ENCODE measurements around the gene ZC3H18. TPM values are rescaled to one million over a fixed set of nuclear protein-coding genes. Genes with fewer than 3 reads are reported as not detected.

Gene ZC3H18
- total RNA-seq, 2 donors from 2014 or later, result 103 TPM

GRCh38 chr16:88537859-88538258, 32.3 kb upstream of the ZC3H18 start:
- H3K9me3 Mint-ChIP-seq, result no peaks in the 10 kb centered on the region
- H3K27ac Mint-ChIP-seq, result no peak overlapping the region
- H3K36me3 Mint-ChIP-seq (ENCODE audit: low read depth), result peaks cover 14% of the 10 kb centered on the region
- no peaks in the 10 kb centered on the region for H3K4me1 Mint-ChIP-seq
- peaks cover 3% of the 10 kb centered on the region for H3K27me3 Mint-ChIP-seq
- H3K4me3 Mint-ChIP-seq, result no peak overlapping the region
- ATAC-seq (replicated peaks), result no peak

- Mint-ChIP-seq H3K9me3 (peaks cover 3% of the 10 kb centered on the region), H3K36me3 (ENCODE audit: low read depth) (peaks cover 14% of the 10 kb centered on the region), H3K27ac (peak overlapping the region; percentile 20), H3K4me3 (no peak overlapping the region), H3K4me1 (no peaks in the 10 kb centered on the region), H3K27me3 (peaks cover 3% of the 10 kb centered on the region)
- ATAC-seq (replicated peaks), result no peak
These were observed 31.7 kb upstream of the ZC3H18 start for GRCh38 chr16:88538366-88539060.

DNA sequence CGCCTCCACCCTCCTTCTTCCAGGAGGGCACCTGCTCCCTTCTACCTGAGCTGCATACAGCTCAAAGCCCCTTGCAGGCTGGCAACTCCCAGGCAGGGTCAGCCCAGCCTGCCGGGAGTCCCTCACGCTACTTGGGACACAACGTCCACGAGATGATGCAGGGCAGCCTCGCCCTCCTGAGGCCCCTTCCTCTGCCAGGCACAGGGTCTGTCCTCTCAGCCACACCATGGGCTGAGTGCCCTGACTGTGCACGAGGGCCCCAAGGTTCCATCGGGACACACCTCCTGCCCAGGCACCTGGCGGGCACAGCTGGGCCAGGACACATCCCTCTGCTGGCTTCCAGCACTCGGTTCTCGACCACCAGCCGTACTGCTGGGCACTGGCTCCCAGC, 30.9 kb upstream of the ZC3H18 start:
- H3K27me3 Mint-ChIP-seq, result peaks cover 3% of the 10 kb centered on the region
- peaks cover 14% of the 10 kb centered on the region for H3K36me3 Mint-ChIP-seq (ENCODE audit: low read depth)
- no peaks in the 10 kb centered on the region for H3K4me1 Mint-ChIP-seq
- no peak for ATAC-seq (replicated peaks)
- H3K9me3 Mint-ChIP-seq, result peaks cover 6% of the 10 kb centered on the region
- H3K27ac Mint-ChIP-seq, result no peak overlapping the region
- H3K4me3 Mint-ChIP-seq, result no peak overlapping the region

DNA sequence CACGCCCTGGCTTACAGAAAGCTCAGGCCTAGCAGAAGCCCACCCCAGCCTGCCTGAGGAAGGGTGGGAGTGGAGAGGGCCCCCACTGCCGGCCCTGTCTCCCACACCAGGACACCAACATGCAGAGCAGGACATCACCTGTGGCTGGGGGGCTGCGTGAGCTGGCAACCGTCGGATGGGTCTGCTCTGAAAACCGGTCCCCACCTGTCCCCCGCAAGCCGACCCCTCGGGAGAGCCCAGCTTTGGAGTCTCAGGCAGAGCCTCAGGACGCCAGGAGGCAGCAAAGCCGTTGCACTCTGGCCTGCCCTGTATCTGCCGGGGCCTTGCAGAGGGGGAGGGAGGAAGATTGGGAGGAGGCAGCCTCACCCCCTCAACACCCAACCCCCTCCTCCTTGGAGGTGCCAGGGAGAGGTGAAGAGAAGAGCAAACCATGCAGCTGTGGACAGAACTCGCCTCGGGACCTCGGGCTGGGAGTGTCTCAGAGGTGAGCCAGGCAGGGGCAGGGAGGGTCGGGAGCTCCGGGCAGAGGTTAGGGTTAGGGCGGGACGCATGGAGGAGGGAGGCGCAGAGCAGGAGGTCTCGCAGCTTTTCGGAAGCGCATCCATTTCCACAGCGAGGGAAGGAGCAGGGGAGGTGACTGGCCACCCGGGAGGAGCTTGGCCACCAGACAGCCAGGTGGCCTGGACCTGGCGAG, 30.4 kb upstream of the ZC3H18 start:
- H3K27me3 Mint-ChIP-seq, result peaks cover 3% of the 10 kb centered on the region
- H3K27ac Mint-ChIP-seq, result no peak overlapping the region
- H3K36me3 Mint-ChIP-seq (ENCODE audit: low read depth), result peaks cover 14% of the 10 kb centered on the region
- ATAC-seq (replicated peaks), result no peak
- H3K4me3 Mint-ChIP-seq, result no peak overlapping the region
- peaks cover 6% of the 10 kb centered on the region for H3K9me3 Mint-ChIP-seq
- H3K4me1 Mint-ChIP-seq, result no peaks in the 10 kb centered on the region

GRCh38 chr16:88540346-88540977, 29.7 kb upstream of the ZC3H18 start:
- H3K27ac Mint-ChIP-seq, result no peak overlapping the region
- no peak for ATAC-seq (replicated peaks)
- H3K36me3 Mint-ChIP-seq (ENCODE audit: low read depth), result peaks cover 8% of the 10 kb centered on the region

GRCh38 chr16:88541831-88542616, 28.2 kb upstream of the ZC3H18 start:
- Mint-ChIP-seq H3K27me3 (peaks cover 6% of the 10 kb centered on the region), H3K4me3 (no peak overlapping the region), H3K27ac (no peak overlapping the region), H3K9me3 (peaks cover 6% of the 10 kb centered on the region), H3K36me3 (ENCODE audit: low read depth) (no peaks in the 10 kb centered on the region), H3K4me1 (no peaks in the 10 kb centered on the region)
- ATAC-seq (replicated peaks), result no peak

More at GRCh38 chr16:88540346-88540977, 29.7 kb upstream of the ZC3H18 start:
- Mint-ChIP-seq H3K4me3 (no peak overlapping the region), H3K9me3 (peaks cover 6% of the 10 kb centered on the region), H3K4me1 (no peaks in the 10 kb centered on the region), H3K27me3 (peaks cover 4% of the 10 kb centered on the region)

GRCh38 chr16:88543230-88543813, 26.9 kb upstream of the ZC3H18 start:
- no peak overlapping the region for H3K27ac Mint-ChIP-seq
- H3K4me3 Mint-ChIP-seq, result no peak overlapping the region
- no peaks in the 10 kb centered on the region for H3K36me3 Mint-ChIP-seq (ENCODE audit: low read depth)
- no peak for ATAC-seq (replicated peaks)
- H3K4me1 Mint-ChIP-seq, result no peaks in the 10 kb centered on the region
- H3K9me3 Mint-ChIP-seq, result peaks cover 6% of the 10 kb centered on the region
- H3K27me3 Mint-ChIP-seq, result peaks cover 6% of the 10 kb centered on the region

- Mint-ChIP-seq H3K36me3 (ENCODE audit: low read depth) (no peaks in the 10 kb centered on the region), H3K27ac (no peak overlapping the region), H3K4me3 (no peak overlapping the region), H3K4me1 (no peaks in the 10 kb centered on the region), H3K27me3 (peaks cover 3% of the 10 kb centered on the region), H3K9me3 (peaks cover 6% of the 10 kb centered on the region)
- no peak for ATAC-seq (replicated peaks)
These were observed 24.4 kb upstream of the ZC3H18 start for GRCh38 chr16:88545781-88546180.

DNA sequence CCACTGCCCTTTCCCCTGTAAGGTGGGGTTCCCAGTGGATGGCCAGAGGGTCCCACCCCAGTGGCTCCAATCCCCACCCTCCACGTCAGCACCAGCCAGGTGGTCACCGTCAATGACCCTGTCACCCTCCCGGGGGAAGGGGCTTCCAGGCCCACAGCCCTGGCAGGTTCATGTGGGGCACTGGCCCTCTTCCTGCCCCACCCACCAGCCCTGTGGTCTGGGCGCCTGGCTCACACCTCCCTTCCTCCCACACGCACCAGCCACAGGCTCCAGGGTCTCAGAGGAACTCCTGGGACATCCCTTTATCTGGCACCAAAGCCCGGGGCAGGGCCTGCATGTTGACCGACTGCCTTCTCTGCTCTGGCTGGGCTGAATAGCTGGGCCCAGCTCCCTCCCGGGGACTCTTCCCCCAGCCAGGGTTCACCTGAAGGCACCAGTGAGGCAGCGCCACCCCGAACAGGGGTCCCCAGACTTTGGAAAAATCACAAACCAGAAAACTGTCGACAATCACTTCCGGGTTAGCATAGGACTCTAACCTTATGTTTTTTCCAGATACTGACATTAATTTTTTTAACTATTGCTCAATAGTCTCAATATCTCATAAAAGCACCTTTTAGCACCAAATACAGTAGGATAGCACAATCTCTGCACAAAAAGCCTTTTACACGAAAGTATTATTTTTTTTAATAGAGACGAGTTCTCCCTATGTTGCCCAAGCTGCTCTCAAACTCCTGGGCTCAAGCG, 21.9 kb upstream of the ZC3H18 start:
- Mint-ChIP-seq H3K9me3 (peaks cover 5% of the 10 kb centered on the region), H3K4me3 (no peak overlapping the region), H3K27me3 (peaks cover 3% of the 10 kb centered on the region), H3K27ac (no peak overlapping the region), H3K4me1 (no peaks in the 10 kb centered on the region), H3K36me3 (ENCODE audit: low read depth) (no peaks in the 10 kb centered on the region)
- ATAC-seq (replicated peaks), result no peak

DNA sequence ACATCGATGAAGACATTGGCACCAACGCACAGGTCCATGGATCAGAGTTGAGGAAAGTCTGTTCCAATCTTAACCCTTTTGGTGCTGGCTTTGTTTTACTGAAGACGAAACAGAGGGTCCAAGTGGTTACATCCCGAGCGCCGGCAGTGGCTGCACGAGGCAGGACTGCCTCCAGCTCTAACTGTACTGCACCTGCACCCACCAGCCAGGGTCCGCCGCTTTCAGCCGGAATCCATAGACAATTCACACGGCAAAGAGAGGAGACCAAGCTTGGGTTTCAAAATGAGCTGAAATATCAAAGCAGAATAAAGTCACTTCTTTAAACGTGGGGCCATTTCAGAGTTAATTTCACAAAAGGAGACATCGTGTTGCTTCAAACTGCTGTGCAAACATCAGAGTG, 21.2 kb upstream of the ZC3H18 start:
- Mint-ChIP-seq H3K4me3 (no peak overlapping the region), H3K27me3 (peaks cover 3% of the 10 kb centered on the region), H3K9me3 (no peaks in the 10 kb centered on the region), H3K36me3 (ENCODE audit: low read depth) (no peaks in the 10 kb centered on the region), H3K4me1 (no peaks in the 10 kb centered on the region), H3K27ac (no peak overlapping the region)
- no peak for ATAC-seq (replicated peaks)

GRCh38 chr16:88549671-88550245, 20.4 kb upstream of the ZC3H18 start:
- peaks cover 3% of the 10 kb centered on the region for H3K27me3 Mint-ChIP-seq
- no peaks in the 10 kb centered on the region for H3K36me3 Mint-ChIP-seq (ENCODE audit: low read depth)
- no peaks in the 10 kb centered on the region for H3K9me3 Mint-ChIP-seq
- H3K27ac Mint-ChIP-seq, result no peak overlapping the region
- no peaks in the 10 kb centered on the region for H3K4me1 Mint-ChIP-seq
- H3K4me3 Mint-ChIP-seq, result no peak overlapping the region
- no peak for ATAC-seq (replicated peaks)

GRCh38 chr16:88550246-88550661, 19.9 kb upstream of the ZC3H18 start:
- H3K27ac Mint-ChIP-seq, result no peak overlapping the region
- no peaks in the 10 kb centered on the region for H3K36me3 Mint-ChIP-seq (ENCODE audit: low read depth)
- peaks cover 3% of the 10 kb centered on the region for H3K27me3 Mint-ChIP-seq
- H3K4me3 Mint-ChIP-seq, result no peak overlapping the region
- H3K4me1 Mint-ChIP-seq, result no peaks in the 10 kb centered on the region
- H3K9me3 Mint-ChIP-seq, result no peaks in the 10 kb centered on the region
- ATAC-seq (replicated peaks), result peak; percentile 26

GRCh38 chr16:88552166-88552565, 18.0 kb upstream of the ZC3H18 start:
- Mint-ChIP-seq H3K27ac (no peak overlapping the region), H3K4me1 (no peaks in the 10 kb centered on the region), H3K4me3 (no peak overlapping the region), H3K36me3 (ENCODE audit: low read depth) (no peaks in the 10 kb centered on the region), H3K9me3 (no peaks in the 10 kb centered on the region), H3K27me3 (peaks cover 1% of the 10 kb centered on the region)
- ATAC-seq (replicated peaks), result no peak

Data from activated T-helper 17 cell treated with anti-CD3 and anti-CD28 coated beads, Interleukin-2, amount 50 U/mL, for 72 hours (primary cell).